ENCODE measurements around the gene TMC1. TPM values are rescaled to one million over a fixed set of nuclear protein-coding genes. Genes with fewer than 3 reads are reported as not detected.
A peak's percentile ranks its signal among the peaks of the same experiment; 100 is the strongest.

The TMC1 gene
- total and polyA plus RNA-seq, 2 of the 8 experiments (the other 6 are each of a cell fraction or from before 2014, with no cell fraction given): 0.95 to 0.98 TPM

DNA sequence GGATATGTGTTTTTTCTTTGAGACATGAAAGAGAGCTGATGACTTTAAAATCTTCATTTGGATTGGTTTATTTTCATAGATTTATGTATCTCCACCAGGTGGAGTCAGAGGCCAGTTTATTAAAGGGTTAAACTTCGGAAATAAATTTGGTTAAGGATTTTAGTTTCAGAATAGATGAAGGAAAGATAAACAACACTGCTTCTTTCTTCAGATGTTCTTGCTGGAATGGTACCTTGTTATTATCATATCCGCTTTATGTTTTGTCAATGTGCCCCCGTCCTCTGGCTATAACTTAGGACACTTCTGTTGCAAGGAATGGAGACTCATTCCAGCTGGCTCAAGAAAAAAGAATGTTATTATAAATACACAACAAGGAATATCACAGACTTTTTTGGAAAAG, 350.3 kb downstream of the TMC1 start (continued):
- TF ChIP-seq, protein P1, sequence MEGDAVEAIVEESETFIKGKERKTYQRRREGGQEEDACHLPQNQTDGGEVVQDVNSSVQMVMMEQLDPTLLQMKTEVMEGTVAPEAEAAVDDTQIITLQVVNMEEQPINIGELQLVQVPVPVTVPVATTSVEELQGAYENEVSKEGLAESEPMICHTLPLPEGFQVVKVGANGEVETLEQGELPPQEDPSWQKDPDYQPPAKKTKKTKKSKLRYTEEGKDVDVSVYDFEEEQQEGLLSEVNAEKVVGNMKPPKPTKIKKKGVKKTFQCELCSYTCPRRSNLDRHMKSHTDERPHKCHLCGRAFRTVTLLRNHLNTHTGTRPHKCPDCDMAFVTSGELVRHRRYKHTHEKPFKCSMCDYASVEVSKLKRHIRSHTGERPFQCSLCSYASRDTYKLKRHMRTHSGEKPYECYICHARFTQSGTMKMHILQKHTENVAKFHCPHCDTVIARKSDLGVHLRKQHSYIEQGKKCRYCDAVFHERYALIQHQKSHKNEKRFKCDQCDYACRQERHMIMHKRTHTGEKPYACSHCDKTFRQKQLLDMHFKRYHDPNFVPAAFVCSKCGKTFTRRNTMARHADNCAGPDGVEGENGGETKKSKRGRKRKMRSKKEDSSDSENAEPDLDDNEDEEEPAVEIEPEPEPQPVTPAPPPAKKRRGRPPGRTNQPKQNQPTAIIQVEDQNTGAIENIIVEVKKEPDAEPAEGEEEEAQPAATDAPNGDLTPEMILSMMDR (IDR thresholded peaks at IDR 0.05; ENCODE audit: control extremely low read depth in 1 of 3, insufficient read depth in 1 of 3, low read depth in 1 of 3, low read length in 3 of 3): peak in 2 of 3 experiments; percentile 21 to 37; a peak in 2 of 4 replicates
- no peak for TF ChIP-seq BRCA1 (IDR thresholded peaks at IDR 0.05; ENCODE audit: low read depth, low read length)
- TF ChIP-seq PHF8 (conservative IDR thresholded peaks at IDR 0.05; ENCODE audit: low read depth, low read length): no peak
- TF ChIP-seq CBX5 (IDR thresholded peaks at IDR 0.05; ENCODE audit: low read depth, low read length): no peak

All from H1 (cell line).